HG02571 (cell line): ENCODE results near the gene DDX10.

Source experiments
- ATAC-seq: cut with Tn5 transposase; IDR thresholded peaks from one replicate; pipeline ENCODE4 v1.9.1; 2021; ENCODE audit warnings: mild to moderate bottlenecking, moderate library complexity; ENCODE audit not compliant: unreplicated experiment

The DDX10 gene

GRCh38 chr11:108897916-108898315, 233.0 kb downstream of the DDX10 start:
- ATAC-seq, result no peak

- no peak for ATAC-seq
These were observed 236.5 kb downstream of the DDX10 start for GRCh38 chr11:108901359-108901758.

- no peak for ATAC-seq
These were observed 237.2 kb downstream of the DDX10 start for GRCh38 chr11:108902027-108902469.

- no peak for ATAC-seq
These were observed 239.6 kb downstream of the DDX10 start for GRCh38 chr11:108904480-108904879.

GRCh38 chr11:108906329-108906728, 241.5 kb downstream of the DDX10 start:
- no peak for ATAC-seq

GRCh38 chr11:108906826-108907225, 242.0 kb downstream of the DDX10 start:
- ATAC-seq, result no peak

GRCh38 chr11:108909041-108909440, 244.2 kb downstream of the DDX10 start:
- no peak for ATAC-seq

GRCh38 chr11:108909921-108910320, 245.1 kb downstream of the DDX10 start:
- no peak for ATAC-seq

GRCh38 chr11:108912581-108912980, 247.7 kb downstream of the DDX10 start:
- ATAC-seq, result no peak

- ATAC-seq, result no peak
These were observed 248.3 kb downstream of the DDX10 start for GRCh38 chr11:108913204-108913603.

GRCh38 chr11:108914211-108914610, 249.3 kb downstream of the DDX10 start:
- ATAC-seq, result no peak

- ATAC-seq, result no peak
These were observed 250.1 kb downstream of the DDX10 start for GRCh38 chr11:108914981-108915380.

GRCh38 chr11:108915666-108916065, 250.8 kb downstream of the DDX10 start:
- ATAC-seq, result no peak

GRCh38 chr11:108916290-108916689, 251.4 kb downstream of the DDX10 start:
- no peak for ATAC-seq

- ATAC-seq, result no peak
These were observed 252.1 kb downstream of the DDX10 start for GRCh38 chr11:108916935-108917334.

- ATAC-seq, result no peak
These were observed 256.3 kb downstream of the DDX10 start for GRCh38 chr11:108921211-108921610.

- no peak for ATAC-seq
These were observed 257.4 kb downstream of the DDX10 start for GRCh38 chr11:108922241-108922640.

- ATAC-seq, result no peak
These were observed 258.5 kb downstream of the DDX10 start for GRCh38 chr11:108923413-108923812.

- ATAC-seq, result no peak
These were observed 261.4 kb downstream of the DDX10 start for GRCh38 chr11:108926171-108926840.

GRCh38 chr11:108926841-108927577, 262.1 kb downstream of the DDX10 start:
- ATAC-seq, result no peak

- no peak for ATAC-seq
These were observed 263.1 kb downstream of the DDX10 start for GRCh38 chr11:108927791-108928545.

GRCh38 chr11:108929241-108929640, 264.4 kb downstream of the DDX10 start:
- no peak for ATAC-seq
